ENCODE results near the gene LAMC3.

- TF ChIP-seq CTCF (IDR thresholded peaks at IDR 0.05) (no peak), EZH2 (IDR thresholded peaks at IDR 0.05) (no peak)
These were observed 116.5 kb downstream of the LAMC3 start, which contains the start of gene NUP214 for GRCh38 chr9:131125288-131126058.

Measured in neural progenitor cell (in vitro differentiated cells).